Neuron (in vitro differentiated cells): ENCODE measurements around the gene ARRB1.

Experiments used
- H2AFZ ChIP-seq: one replicate; pipeline ENCODE4 v1.6.1; 2013; ENCODE audit warnings: low read depth, mild to moderate bottlenecking, inconsistent platforms, low read length, moderate library complexity
- H3K27me3 ChIP-seq: one replicate; pipeline ENCODE4 v1.6.1; 2013; ENCODE audit warnings: low read length; ENCODE audit not compliant: insufficient read depth
- H3K36me3 ChIP-seq: one replicate; pipeline ENCODE4 v1.6.1; 2013; ENCODE audit warnings: low read length; ENCODE audit not compliant: insufficient read depth
- H3K4me1 ChIP-seq: one replicate; pipeline ENCODE4 v1.6.1; 2013; ENCODE audit warnings: low read length; ENCODE audit not compliant: insufficient read depth
- H3K4me3 ChIP-seq: 2 replicates; pipeline ENCODE4 v1.5.1; 2013; ENCODE audit warnings: mild to moderate bottlenecking, low read length, moderate library complexity
- H3K9me3 ChIP-seq: one replicate; pipeline ENCODE4 v1.6.1; 2013; ENCODE audit warnings: low read length

The ARRB1 gene

GRCh38 chr11:75356613-75357012, 5.2 kb upstream of the ARRB1 start:
- Histone ChIP-seq H3K27me3 (no peaks in the 10 kb centered on the region), H3K9me3 (no peaks in the 10 kb centered on the region), H3K4me3 (no peak overlapping the region), H2AFZ (no peak overlapping the region), H3K4me1 (no peaks in the 10 kb centered on the region), H3K36me3 (no peaks in the 10 kb centered on the region)

GRCh38 chr11:75355051-75355450, 3.6 kb upstream of the ARRB1 start:
- H3K4me1 ChIP-seq = peaks cover 10% of the 10 kb centered on the region
- H2AFZ ChIP-seq = no peak overlapping the region
- H3K36me3 ChIP-seq = no peaks in the 10 kb centered on the region
- no peaks in the 10 kb centered on the region for H3K27me3 ChIP-seq
- H3K4me3 ChIP-seq = no peak overlapping the region
- no peaks in the 10 kb centered on the region for H3K9me3 ChIP-seq

GRCh38 chr11:75352588-75353206, 1.2 kb upstream of the ARRB1 start:
- peak overlapping the region; percentile 22 for H2AFZ ChIP-seq
- no peaks in the 10 kb centered on the region for H3K9me3 ChIP-seq
- H3K27me3 ChIP-seq = no peaks in the 10 kb centered on the region
- H3K36me3 ChIP-seq = no peaks in the 10 kb centered on the region
- peaks cover 20% of the 10 kb centered on the region for H3K4me1 ChIP-seq
- no peak overlapping the region for H3K4me3 ChIP-seq

DNA sequence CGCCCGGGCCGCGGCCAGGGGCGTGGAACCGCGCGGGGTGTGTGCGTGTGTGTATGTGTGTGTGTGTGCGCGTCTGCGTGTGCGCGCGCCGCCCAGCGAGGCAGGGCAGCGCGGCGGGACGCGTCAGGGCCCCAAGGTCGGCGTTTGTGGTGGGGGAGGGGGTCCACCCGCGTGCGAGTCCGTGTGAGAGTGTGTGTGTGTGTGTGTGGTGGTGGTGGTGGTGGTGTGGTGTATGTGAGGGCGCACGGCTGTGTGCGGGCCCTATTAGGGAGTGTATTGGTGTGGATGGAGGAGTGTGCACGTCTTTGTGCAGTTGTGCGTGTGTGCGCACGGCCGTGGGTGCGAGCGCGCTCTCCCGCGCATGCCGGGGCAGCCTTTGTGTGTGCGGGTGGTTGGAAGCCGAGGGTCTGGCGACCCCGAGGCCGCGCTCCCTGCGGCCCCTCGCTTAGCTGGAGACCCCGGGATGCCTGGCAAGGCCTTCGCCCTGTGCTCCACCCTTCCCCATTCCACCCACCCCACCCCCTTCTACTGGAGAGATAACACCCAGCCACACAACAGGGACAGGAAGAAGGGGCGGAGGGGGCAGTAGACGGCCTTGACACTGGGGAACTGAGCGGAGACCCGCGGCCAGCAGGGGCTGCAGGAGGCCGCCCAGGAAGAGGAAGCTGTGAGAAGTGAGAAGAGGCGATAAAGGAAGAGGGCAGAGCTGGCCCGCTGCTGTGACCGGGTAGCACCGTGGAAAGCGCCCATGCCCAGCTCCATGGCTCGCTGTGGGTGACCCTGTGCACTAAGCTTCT, 528 bp upstream of the ARRB1 start:
- no peaks in the 10 kb centered on the region for H3K36me3 ChIP-seq

GRCh38 chr11:75350743-75351540, 519 bp downstream of the ARRB1 start:
- Histone ChIP-seq H3K36me3 (no peaks in the 10 kb centered on the region), H3K4me3 (peak overlapping the region; percentile 38), H3K9me3 (no peaks in the 10 kb centered on the region), H2AFZ (peak overlapping the region; percentile 14), H3K27me3 (no peaks in the 10 kb centered on the region), H3K4me1 (peaks cover 20% of the 10 kb centered on the region)

More for the DNA sequence above, 528 bp upstream of the ARRB1 start:
- H2AFZ ChIP-seq = peak overlapping the region; percentile 22
- H3K9me3 ChIP-seq = no peaks in the 10 kb centered on the region
- H3K4me1 ChIP-seq = peaks cover 20% of the 10 kb centered on the region
- no peaks in the 10 kb centered on the region for H3K27me3 ChIP-seq
- peak overlapping the region; percentile 38 for H3K4me3 ChIP-seq

DNA sequence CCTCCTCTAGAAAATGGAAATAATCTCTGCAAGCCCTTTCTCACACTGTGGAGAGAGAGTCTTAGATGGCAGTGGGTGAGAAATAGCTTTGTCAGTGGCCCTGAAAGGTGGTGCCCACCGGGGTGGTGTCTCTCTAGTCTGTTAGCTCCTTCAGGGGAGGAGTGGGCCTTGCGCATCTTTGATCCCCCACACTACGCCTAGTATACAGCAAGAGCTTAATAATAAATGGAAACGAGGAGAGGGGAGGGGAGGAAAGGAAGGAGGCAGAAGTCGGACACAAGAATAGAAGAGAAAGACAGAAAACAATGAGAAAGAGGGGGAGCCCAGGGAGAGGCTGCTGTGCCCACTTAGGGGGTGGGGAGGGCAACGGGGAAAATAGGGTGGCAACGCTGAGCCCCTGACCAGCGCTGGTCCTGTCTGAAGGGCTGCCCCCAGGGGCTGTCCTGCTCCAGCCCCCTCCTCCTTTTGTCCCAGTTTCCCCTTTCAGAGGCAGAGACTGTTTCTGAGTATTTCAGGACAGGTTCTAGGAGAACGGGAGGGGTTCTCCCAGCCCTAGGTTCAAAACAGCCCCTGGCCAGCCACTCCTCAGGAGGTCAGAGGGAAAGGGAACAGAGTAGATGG, 1.2 kb downstream of the ARRB1 start:
- Histone ChIP-seq H2AFZ (no peak overlapping the region), H3K4me1 (peaks cover 20% of the 10 kb centered on the region), H3K4me3 (no peak overlapping the region), H3K9me3 (no peaks in the 10 kb centered on the region), H3K36me3 (no peaks in the 10 kb centered on the region), H3K27me3 (no peaks in the 10 kb centered on the region)

- Histone ChIP-seq H3K27me3 (no peaks in the 10 kb centered on the region), H3K4me3 (no peak overlapping the region), H3K36me3 (no peaks in the 10 kb centered on the region), H3K9me3 (no peaks in the 10 kb centered on the region), H3K4me1 (peaks cover 20% of the 10 kb centered on the region), H2AFZ (no peak overlapping the region)
Measured at GRCh38 chr11:75349521-75350116, 1.8 kb downstream of the ARRB1 start.

- Histone ChIP-seq H3K4me3 (no peak overlapping the region), H3K36me3 (no peaks in the 10 kb centered on the region), H2AFZ (no peak overlapping the region), H3K27me3 (no peaks in the 10 kb centered on the region), H3K4me1 (peaks cover 20% of the 10 kb centered on the region), H3K9me3 (no peaks in the 10 kb centered on the region)
Measured at GRCh38 chr11:75347781-75348566, 3.5 kb downstream of the ARRB1 start.

DNA sequence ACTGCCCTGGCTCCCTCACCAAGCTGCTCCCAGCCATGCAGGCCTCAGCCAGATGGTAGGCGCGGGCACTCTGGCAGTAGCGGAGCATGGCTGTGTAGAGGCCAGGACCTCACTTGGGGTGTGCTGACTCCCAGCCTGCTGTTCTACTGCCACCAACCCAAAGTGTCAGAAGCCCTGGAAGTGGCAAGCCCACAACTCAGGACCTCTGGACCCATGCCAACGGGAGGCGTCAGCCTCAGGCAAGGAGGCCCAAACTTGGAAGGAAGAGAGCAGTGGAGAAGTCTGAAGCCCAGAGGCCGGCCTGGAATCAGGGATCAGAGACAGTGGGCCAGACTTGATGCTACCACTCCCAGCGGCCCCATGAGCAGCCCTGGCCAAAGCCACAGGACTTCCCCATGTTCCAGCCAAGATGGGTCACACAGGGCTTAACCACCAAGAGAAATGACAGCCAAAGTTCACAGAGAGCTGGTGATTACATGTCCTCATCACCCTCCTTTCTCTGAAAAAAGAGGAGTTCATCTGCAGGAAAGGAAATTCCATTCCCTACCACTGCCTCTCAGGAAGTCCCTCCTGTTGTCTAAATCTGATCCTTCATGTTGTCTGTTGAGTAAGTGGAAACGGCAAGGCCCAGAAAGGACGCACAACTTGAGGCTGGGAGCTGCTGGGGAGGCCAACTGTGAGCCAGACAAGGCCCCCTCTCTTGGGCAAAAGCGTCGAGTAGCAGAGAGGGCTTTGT, 4.4 kb downstream of the ARRB1 start:
- Histone ChIP-seq H3K4me1 (peaks cover 20% of the 10 kb centered on the region), H3K9me3 (no peaks in the 10 kb centered on the region), H3K4me3 (no peak overlapping the region), H2AFZ (no peak overlapping the region), H3K36me3 (no peaks in the 10 kb centered on the region), H3K27me3 (no peaks in the 10 kb centered on the region)

GRCh38 chr11:75346296-75346695, 5.2 kb downstream of the ARRB1 start:
- no peaks in the 10 kb centered on the region for H3K36me3 ChIP-seq
- no peak overlapping the region for H3K4me3 ChIP-seq
- no peaks in the 10 kb centered on the region for H3K9me3 ChIP-seq
- H3K27me3 ChIP-seq = no peaks in the 10 kb centered on the region
- H3K4me1 ChIP-seq = peaks cover 20% of the 10 kb centered on the region
- no peak overlapping the region for H2AFZ ChIP-seq

GRCh38 chr11:75345455-75346160, 5.9 kb downstream of the ARRB1 start:
- H3K9me3 ChIP-seq = no peaks in the 10 kb centered on the region
- H3K4me1 ChIP-seq = peaks cover 19% of the 10 kb centered on the region
- no peak overlapping the region for H3K4me3 ChIP-seq
- H3K27me3 ChIP-seq = no peaks in the 10 kb centered on the region
- no peak overlapping the region for H2AFZ ChIP-seq
- no peaks in the 10 kb centered on the region for H3K36me3 ChIP-seq
